Activated naive CD8-positive, alpha-beta T cell treated with anti-CD3 and anti-CD28 coated beads, Interleukin-2, amount 50 U/mL, for 24 hours (primary cell): ENCODE data around the gene HYPK.

Experiments
- ATAC-seq: fragments of 150-1000 bp; cut with Tn5 transposase; one replicate; pipeline ENCODE4 v1.10.0; 2021
- DNase-seq: peaks from one replicate; pipeline ENCODE4 v3.0.0; 2021
- H3K27ac Mint-ChIP-seq: one replicate; pipeline ENCODE4 v1.8.0; 2021; ENCODE audit warnings: mild to moderate bottlenecking, mixed read lengths
- H3K27me3 Mint-ChIP-seq: one replicate; pipeline ENCODE4 v1.8.0; 2021; ENCODE audit warnings: mixed read lengths
- H3K36me3 Mint-ChIP-seq: one replicate; pipeline ENCODE4 v1.8.0; 2021; ENCODE audit warnings: low read depth, mixed read lengths
- H3K4me1 Mint-ChIP-seq: one replicate; pipeline ENCODE4 v1.8.0; 2021; ENCODE audit warnings: mixed read lengths
- H3K4me3 Mint-ChIP-seq: one replicate; pipeline ENCODE4 v1.8.0; 2021; ENCODE audit warnings: mild to moderate bottlenecking, moderate library complexity, mixed read lengths
- H3K9me3 Mint-ChIP-seq: one replicate; pipeline ENCODE4 v1.8.0; 2021; ENCODE audit warnings: mixed read lengths

Gene HYPK, protein sequence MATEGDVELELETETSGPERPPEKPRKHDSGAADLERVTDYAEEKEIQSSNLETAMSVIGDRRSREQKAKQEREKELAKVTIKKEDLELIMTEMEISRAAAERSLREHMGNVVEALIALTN

DNA sequence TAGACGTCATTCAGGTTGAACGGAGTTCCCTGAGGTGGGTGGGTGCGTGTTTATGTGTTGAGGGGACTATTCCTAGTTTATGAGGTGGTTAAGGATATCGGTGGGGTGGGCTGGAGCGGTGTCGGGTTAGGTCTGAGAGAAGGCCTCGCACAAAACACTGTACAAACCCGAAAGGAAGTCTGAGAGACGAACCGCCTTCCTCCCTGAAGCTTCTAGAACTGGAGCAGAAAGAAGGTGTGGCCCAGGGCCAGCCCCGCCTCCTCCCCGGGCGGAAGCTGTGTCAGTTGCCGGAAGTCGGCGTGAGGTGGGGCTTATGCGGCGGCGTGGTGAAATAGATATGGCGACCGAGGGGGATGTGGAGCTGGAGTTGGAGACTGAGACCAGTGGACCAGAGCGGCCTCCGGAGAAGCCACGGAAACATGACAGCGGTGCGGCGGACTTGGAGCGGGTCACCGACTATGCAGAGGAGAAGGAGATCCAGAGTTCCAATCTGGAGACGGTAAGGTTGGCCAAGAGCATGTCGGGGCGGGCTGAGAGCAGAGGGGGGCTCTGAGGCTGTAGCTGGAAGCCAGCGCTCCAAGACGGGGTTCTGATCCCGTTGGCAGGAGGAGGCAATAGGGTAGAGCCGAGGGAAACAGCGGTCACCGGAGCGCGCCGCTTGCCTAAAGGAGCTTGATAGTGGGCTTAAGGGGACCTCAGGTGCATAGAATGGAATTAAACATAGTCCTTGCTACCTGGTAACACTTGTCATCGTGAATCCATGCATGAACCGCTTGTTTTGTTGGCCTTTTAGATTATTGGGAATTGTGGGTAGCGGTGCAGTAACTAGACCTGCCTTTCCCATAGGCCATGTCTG lies at the start of gene HYPK:
HYPK (plus strand) TSS at position 314 of the 856 bp plus-strand sequence; CDS start at position 338, 24 bp downstream.
- Mint-ChIP-seq H3K4me3 (peak within 1 kb of the TSS; percentile 92), H3K36me3 (peaks cover 58% of the 10 kb centered on the region), H3K27ac (peak within 1 kb of the TSS; percentile 90), H3K4me1 (peaks cover 36% of the 10 kb centered on the region), H3K27me3 (no peaks in the 10 kb centered on the region), H3K9me3 (no peaks in the 10 kb centered on the region)
- peak; percentile 95 for ATAC-seq
- DNase-seq, result peak; percentile 90

DNA sequence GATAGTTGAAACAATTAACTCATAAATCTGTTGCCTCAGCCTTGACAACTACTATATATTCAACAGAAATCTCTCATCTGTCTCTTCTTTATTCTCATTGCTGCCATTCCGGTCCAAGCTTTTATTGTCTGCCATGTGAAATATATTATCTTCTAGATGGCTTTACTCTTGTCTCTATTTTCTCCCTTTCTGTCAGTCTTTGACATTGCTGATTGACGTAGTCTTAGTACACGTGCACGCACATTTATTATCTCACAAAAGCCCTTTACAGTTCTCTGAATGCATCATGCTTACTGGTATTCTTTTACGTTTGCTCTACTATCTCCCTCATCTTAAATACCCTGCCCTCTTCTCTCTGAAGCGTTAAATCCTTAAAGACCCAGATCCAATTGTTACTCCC lies 48.5 kb upstream of the HYPK start:
- Mint-ChIP-seq H3K27ac (peak overlapping the region; percentile 39), H3K4me3 (peak overlapping the region; percentile 2), H3K36me3 (peaks cover 66% of the 10 kb centered on the region), H3K4me1 (peaks cover 47% of the 10 kb centered on the region), H3K9me3 (no peaks in the 10 kb centered on the region), H3K27me3 (no peaks in the 10 kb centered on the region)
- DNase-seq, result no peak
- ATAC-seq, result no peak

DNA sequence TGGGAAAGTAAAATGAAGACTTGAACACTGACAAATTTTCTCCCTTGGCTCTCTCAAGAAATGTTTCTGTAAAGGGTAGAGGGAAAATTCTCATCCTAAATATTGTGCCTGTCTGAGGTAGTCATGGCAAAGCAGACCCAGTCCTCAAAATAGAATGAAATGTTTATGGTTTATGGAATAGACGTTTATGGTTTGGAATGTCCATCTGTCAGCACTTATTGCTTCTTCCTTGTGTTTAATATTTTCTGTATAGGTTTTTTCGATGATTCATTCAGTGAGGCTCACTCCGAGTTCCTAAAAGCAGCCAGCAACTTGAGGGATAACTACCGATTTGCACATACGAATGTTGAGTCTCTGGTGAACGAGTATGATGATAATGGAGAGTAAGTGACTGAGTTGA lies 37.6 kb upstream of the HYPK start:
- H3K36me3 Mint-ChIP-seq, result peaks cover 60% of the 10 kb centered on the region
- no peak for DNase-seq
- H3K27ac Mint-ChIP-seq, result no peak overlapping the region
- H3K4me3 Mint-ChIP-seq, result no peak overlapping the region
- no peaks in the 10 kb centered on the region for H3K9me3 Mint-ChIP-seq
- H3K4me1 Mint-ChIP-seq, result no peaks in the 10 kb centered on the region
- no peak for ATAC-seq
- no peaks in the 10 kb centered on the region for H3K27me3 Mint-ChIP-seq

DNA sequence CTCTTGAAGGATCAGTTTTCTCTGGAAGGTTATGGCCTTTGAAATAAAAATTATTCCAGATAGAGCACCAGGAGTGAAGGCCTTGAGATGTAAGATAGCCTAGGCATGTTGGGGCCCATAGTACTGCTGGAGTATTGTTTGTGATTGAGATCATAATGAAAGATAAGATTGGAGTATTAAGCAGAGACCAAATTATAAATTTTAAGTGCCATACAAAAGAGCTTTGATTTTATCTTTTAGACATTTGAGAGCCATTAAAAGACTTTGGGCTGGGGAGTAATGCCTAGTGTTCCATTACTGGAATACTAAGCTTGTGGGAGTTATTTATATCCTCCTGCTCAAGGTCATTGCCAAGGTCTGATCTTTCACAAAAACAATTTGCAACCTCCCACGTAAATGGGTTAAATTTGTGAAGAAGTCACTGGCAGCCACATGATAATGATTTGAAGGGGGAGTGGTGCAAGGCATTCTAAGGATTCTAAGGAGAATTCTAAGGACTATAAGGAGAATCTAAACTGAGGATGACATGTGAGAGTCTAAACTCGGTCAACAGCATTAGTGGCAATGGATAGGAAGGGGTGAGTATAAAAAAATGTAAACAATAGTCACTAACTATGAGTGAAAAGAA lies 36.5 kb upstream of the HYPK start:
- no peaks in the 10 kb centered on the region for H3K4me1 Mint-ChIP-seq
- no peak overlapping the region for H3K4me3 Mint-ChIP-seq
- ATAC-seq, result no peak
- DNase-seq, result no peak
- peaks cover 61% of the 10 kb centered on the region for H3K36me3 Mint-ChIP-seq
- H3K9me3 Mint-ChIP-seq, result no peaks in the 10 kb centered on the region
- H3K27ac Mint-ChIP-seq, result peak overlapping the region; percentile 61
- H3K27me3 Mint-ChIP-seq, result no peaks in the 10 kb centered on the region

DNA sequence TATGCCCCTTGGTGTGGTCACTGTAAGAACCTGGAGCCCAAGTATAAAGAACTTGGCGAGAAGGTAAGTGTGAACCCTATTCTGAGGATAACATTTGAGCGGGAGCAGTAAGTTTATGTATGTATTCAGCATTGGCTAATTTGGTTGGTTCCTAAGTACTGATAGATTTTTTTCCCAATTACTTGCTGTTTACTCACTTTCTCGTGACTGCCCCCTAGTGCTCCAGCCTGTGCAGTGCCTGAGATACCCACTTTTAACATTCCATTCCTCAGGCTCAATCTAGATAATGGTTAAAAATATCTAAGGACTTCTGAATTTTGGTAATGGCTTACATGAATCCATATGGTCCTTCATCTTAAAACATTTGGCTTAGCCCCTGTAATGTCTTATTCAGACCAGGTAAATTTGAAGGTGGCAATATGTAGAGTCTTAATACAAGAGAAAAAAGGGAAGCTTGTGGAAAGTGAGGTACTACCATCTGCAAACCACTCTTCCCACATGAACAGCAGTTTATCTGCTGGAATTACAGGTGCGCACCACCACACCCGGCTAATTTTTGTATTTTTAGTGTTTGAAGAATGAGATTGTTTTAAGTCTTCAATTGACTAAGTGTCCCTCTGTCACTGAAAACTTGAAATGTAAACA lies 30.7 kb upstream of the HYPK start:
- Mint-ChIP-seq H3K4me1 (no peaks in the 10 kb centered on the region), H3K27me3 (no peaks in the 10 kb centered on the region), H3K36me3 (peaks cover 72% of the 10 kb centered on the region), H3K4me3 (no peak overlapping the region), H3K9me3 (no peaks in the 10 kb centered on the region), H3K27ac (no peak overlapping the region)
- DNase-seq (peak; percentile 70), ATAC-seq (peak; percentile 58)

DNA sequence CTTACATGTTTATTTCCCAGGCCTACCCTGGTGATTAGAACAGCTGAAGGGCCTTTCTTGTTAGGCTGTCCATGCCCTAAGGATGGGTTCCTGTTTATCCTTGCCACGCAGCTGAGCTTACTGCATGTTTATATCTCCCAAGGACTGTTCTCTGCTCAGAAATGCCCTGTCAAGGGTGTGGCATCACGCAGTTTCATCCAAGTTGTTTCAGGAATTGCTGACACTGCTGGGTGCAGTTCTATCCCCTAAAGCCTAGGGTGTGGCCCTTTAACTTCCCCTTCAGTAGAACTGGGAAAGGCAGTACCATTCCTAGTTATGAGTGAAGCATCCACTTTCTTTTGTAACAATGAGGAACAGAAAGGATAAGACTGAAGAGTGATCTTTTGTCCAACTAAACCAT lies 28.6 kb upstream of the HYPK start:
- peaks cover 13% of the 10 kb centered on the region for H3K4me1 Mint-ChIP-seq
- H3K9me3 Mint-ChIP-seq, result no peaks in the 10 kb centered on the region
- peaks cover 54% of the 10 kb centered on the region for H3K36me3 Mint-ChIP-seq
- ATAC-seq (no peak), DNase-seq (no peak)
- H3K4me3 Mint-ChIP-seq, result no peak overlapping the region
- no peak overlapping the region for H3K27ac Mint-ChIP-seq
- no peaks in the 10 kb centered on the region for H3K27me3 Mint-ChIP-seq

DNA sequence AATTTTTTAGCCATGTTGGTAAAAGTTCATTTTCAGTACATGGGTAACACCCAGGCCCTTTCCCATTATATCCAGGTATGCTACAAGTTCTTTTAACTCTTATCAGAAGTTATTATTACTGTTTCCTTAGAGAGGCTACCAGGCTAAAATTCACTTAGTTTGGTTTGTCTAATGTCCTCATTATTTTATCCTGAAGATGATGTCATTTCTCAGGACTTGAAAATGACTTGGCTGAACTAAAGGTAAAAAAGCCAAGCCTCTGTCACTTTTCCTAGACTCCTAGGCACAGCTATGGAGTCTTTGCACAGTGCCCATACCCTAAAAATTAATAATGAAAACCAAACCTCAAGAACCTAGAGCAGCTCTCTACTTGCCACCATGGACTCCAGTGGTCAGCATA lies 27.8 kb upstream of the HYPK start:
- ATAC-seq, result no peak
- peaks cover 50% of the 10 kb centered on the region for H3K36me3 Mint-ChIP-seq

DNA sequence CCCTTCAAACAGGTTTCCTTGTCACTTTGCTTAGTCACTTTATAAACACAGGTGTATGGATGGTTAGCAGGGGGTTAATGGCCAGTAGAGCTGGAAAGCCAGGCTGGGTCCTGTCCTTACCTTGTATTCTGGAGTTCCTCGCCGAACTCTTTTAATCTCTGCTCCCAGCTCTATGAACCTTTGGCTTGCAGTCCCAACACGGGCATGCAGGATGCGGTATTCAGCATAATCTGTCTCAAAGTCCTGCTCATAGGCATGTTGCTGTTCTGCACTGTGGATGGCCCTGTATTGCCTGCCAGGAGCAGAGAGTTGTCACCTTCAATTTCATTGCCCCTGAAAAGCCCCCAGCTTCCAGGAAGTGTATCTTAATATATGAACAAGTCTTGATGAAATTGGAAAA lies 26.3 kb upstream of the HYPK start:
- ATAC-seq (no peak), DNase-seq (no peak)
- H3K4me3 Mint-ChIP-seq, result no peak overlapping the region
- no peak overlapping the region for H3K27ac Mint-ChIP-seq
- no peaks in the 10 kb centered on the region for H3K9me3 Mint-ChIP-seq
- peaks cover 41% of the 10 kb centered on the region for H3K36me3 Mint-ChIP-seq
- H3K4me1 Mint-ChIP-seq, result peaks cover 31% of the 10 kb centered on the region
- H3K27me3 Mint-ChIP-seq, result no peaks in the 10 kb centered on the region

More for the DNA sequence above, 27.8 kb upstream of the HYPK start:
- Mint-ChIP-seq H3K4me3 (no peak overlapping the region), H3K9me3 (no peaks in the 10 kb centered on the region), H3K27ac (no peak overlapping the region), H3K4me1 (peaks cover 20% of the 10 kb centered on the region), H3K27me3 (no peaks in the 10 kb centered on the region)
- no peak for DNase-seq

DNA sequence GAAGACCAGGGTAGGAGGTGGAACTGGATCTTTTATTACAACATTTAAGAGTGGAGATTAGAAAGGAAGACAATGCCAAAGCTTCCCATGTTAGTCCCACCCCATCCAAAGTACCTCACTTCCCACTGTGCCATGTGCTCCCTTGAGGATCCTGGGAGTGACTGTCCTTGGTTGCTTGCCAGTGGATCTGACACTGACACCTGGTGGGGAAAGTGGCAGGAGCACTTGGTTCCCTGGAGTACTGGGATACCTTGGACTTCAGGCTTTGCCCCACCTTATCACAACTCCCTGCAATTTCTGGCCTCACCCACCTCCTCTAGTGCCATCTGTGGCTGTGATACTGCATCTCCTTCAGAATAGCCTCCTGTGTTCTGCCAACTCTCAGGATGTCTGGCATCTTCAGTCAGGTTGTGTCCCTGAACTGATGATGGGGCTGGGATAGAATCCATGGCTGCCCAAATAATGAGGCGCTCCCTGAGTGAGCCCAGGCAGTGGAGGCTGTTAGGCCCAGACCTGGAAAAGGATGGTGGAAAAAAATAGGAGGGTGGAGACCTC lies 24.9 kb upstream of the HYPK start:
- Mint-ChIP-seq H3K4me1 (peaks cover 33% of the 10 kb centered on the region), H3K27ac (peak overlapping the region; percentile 83), H3K9me3 (no peaks in the 10 kb centered on the region), H3K36me3 (peaks cover 27% of the 10 kb centered on the region), H3K4me3 (peak overlapping the region; percentile 83), H3K27me3 (no peaks in the 10 kb centered on the region)
- ATAC-seq, result no peak
- DNase-seq, result no peak

DNA sequence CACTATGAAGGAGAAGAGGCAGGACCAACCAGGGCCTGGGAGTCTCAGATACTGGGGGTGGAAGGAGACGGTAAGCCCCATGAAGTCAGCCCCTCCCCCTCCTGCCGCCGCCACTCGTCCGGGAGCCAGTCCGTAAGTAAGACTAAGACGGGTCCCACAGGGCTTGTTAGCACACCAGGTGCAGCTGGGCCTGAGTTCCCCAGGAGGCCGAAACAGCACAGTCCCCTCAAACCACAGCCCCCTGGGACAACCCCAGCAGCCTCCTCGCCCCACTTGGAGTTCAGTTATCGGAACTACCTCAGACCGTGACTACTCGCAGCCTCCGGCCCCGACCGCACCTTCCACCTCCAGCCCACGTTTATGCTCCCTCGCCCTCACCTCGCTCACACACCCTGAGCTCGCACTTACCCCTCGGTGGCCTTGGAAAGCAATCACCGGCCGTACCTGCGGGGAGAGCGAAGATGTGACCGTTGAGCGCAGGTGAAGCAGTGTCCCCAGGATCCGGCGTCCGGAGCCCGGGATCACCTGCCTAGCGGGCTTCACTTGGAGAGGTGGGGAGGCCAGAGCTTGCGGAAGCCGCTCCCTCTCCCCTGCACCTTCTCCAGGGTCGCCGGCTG lies 24.2 kb upstream of the HYPK start:
- H3K4me1 Mint-ChIP-seq, result peaks cover 33% of the 10 kb centered on the region
- no peaks in the 10 kb centered on the region for H3K9me3 Mint-ChIP-seq
- H3K27me3 Mint-ChIP-seq, result no peaks in the 10 kb centered on the region
- H3K27ac Mint-ChIP-seq, result peak overlapping the region; percentile 83
- ATAC-seq (peak; percentile 5), DNase-seq (peak; percentile 49)
- H3K4me3 Mint-ChIP-seq, result peak overlapping the region; percentile 83
- H3K36me3 Mint-ChIP-seq, result peaks cover 21% of the 10 kb centered on the region

DNA sequence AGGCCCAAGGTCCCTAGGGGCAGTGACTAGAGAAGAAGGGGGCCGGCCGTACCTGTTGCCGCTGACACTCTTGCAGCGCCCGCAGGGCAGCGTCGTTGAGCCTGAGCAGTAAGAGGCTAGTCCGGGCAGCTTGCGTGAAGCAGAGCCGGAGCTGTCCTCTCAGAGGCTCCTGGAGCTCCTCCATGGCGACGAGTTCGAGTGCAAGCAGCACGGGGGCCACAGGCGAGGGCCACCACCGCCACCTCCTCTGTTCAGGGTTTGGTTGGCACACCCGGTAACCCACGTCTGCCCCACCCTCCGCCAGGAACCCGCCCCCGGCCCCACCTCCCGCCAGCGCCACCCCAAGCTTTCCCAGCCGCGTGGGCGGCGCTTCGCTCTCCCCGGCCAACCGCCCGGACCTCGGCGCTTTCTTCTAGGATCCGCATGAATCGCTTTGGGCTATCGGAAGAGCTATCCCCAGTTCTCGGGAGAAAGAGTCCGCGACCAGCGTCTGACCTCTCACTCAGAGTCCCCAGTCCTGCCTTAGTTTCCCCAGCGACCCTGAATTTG lies 23.6 kb upstream of the HYPK start, which contains the start of gene ELL3:
ELL3 (minus strand) TSS at position 249 of the 549 bp plus-strand sequence; CDS start at position 184, 65 bp downstream.
- H3K27me3 Mint-ChIP-seq, result no peaks in the 10 kb centered on the region
- peak; percentile 65 for ATAC-seq
- peak; percentile 80 for DNase-seq

DNA sequence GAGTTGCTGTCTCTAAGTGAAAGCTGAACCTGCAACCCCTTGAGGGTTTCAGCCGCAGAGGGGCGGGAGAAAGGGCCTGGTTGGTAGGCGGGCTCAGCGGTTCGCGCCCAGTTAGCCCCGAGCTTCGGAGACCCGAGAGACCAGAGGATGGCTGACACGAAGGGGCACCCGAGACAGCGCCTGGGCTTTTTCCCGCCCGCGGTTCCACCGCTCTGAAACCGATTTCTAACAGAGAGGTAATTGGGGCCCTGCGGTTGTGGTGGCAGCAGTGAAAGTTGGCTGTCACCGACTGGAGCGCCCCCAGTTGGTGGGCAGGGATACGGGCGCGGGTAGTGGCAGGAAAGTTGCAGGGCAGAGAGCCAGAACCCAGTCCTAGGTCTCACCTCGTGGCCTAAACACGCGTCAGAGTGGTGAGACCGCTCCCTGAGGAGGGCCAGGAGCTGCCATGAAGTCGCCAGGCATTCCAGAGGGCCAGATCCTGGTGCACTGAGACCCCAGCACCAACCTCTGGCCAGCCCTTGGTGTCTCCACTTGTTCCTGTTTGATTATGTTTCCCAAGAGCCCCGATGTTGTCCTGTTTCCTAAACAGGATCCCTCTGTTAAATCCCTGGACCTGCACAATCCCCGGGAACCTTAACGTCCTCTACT lies 23.0 kb upstream of the HYPK start:
- Mint-ChIP-seq H3K9me3 (no peaks in the 10 kb centered on the region), H3K4me1 (peaks cover 33% of the 10 kb centered on the region), H3K36me3 (peaks cover 12% of the 10 kb centered on the region)

More for the DNA sequence above, 23.6 kb upstream of the HYPK start, which contains the start of gene ELL3:
- Mint-ChIP-seq H3K4me1 (peaks cover 33% of the 10 kb centered on the region), H3K9me3 (no peaks in the 10 kb centered on the region), H3K4me3 (peak within 1 kb of the TSS; percentile 83), H3K36me3 (peaks cover 16% of the 10 kb centered on the region), H3K27ac (peak within 1 kb of the TSS; percentile 83)

DNA sequence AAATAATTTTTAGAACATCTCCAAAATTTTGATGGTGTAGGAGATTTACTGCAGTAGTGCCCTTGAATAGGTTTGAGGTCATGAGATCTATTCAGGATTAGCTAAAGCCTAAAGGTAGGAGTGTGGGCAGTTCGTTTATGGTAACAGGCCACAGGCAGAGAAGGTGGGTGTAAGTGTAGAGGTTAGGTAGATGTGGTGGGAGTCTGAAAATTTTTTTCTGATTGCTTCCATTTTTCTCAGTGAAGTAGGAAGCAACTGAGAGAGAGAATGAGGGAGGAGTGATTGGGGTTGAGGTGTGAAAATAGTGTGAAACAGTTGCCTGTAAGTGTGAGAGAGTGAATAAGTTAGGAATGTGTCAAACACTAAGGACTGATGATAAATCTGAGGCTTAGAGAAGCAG lies 21.4 kb upstream of the HYPK start:
- no peaks in the 10 kb centered on the region for H3K9me3 Mint-ChIP-seq
- peaks cover 33% of the 10 kb centered on the region for H3K4me1 Mint-ChIP-seq
- ATAC-seq (no peak), DNase-seq (no peak)
- H3K36me3 Mint-ChIP-seq, result peaks cover 2% of the 10 kb centered on the region
- H3K27me3 Mint-ChIP-seq, result no peaks in the 10 kb centered on the region
- peak overlapping the region; percentile 34 for H3K27ac Mint-ChIP-seq
- no peak overlapping the region for H3K4me3 Mint-ChIP-seq

More for the DNA sequence above, 23.0 kb upstream of the HYPK start:
- DNase-seq, result peak; percentile 90
- Mint-ChIP-seq H3K4me3 (peak overlapping the region; percentile 83), H3K27ac (peak overlapping the region; percentile 83), H3K27me3 (no peaks in the 10 kb centered on the region)
- ATAC-seq, result peak; percentile 89
